ENCODE results near the gene TRIM45.

DNA sequence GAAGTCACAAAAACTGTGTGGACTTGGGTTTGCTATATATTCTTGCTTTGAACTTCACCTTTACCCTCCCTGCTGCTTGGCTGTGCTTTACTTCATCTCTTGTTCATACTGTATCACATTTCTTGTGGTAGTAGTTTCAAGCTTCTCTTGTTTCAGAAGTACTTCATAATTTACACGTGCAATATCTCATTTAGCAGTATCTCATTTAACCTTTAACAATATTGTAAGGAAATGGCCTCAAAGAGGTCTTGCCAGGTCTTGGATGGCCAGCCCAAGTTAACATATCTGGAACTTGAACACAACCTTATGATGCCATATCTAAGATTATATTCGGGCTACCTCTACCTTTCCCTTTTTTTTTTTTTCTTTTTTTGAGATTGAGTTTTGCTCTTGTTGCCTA, 1.7 kb upstream of the TRIM45 start:
- TF ChIP-seq, protein P1, sequence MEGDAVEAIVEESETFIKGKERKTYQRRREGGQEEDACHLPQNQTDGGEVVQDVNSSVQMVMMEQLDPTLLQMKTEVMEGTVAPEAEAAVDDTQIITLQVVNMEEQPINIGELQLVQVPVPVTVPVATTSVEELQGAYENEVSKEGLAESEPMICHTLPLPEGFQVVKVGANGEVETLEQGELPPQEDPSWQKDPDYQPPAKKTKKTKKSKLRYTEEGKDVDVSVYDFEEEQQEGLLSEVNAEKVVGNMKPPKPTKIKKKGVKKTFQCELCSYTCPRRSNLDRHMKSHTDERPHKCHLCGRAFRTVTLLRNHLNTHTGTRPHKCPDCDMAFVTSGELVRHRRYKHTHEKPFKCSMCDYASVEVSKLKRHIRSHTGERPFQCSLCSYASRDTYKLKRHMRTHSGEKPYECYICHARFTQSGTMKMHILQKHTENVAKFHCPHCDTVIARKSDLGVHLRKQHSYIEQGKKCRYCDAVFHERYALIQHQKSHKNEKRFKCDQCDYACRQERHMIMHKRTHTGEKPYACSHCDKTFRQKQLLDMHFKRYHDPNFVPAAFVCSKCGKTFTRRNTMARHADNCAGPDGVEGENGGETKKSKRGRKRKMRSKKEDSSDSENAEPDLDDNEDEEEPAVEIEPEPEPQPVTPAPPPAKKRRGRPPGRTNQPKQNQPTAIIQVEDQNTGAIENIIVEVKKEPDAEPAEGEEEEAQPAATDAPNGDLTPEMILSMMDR (IDR thresholded peaks at IDR 0.05): no peak
- no peak for TF ChIP-seq POLR2A (IDR thresholded peaks at IDR 0.05)
